Measurements from ENCODE around the gene LRRC32. TPM values are rescaled to one million over a fixed set of nuclear protein-coding genes. Genes with fewer than 3 reads are reported as not detected.

The LRRC32 gene
- total RNA-seq, 1 donor from 2014 or later = 24.4 TPM

- Mint-ChIP-seq H3K9me3 (ENCODE audit: unreplicated experiment) (peaks cover 3% of the 10 kb centered on the region), H3K27ac (ENCODE audit: unreplicated experiment) (no peak overlapping the region), H3K4me3 (ENCODE audit: unreplicated experiment) (no peak overlapping the region), H3K4me1 (ENCODE audit: low read depth, unreplicated experiment) (peaks cover 2% of the 10 kb centered on the region), H3K36me3 (ENCODE audit: low read depth, unreplicated experiment) (no peaks in the 10 kb centered on the region), H3K27me3 (ENCODE audit: low read depth, unreplicated experiment) (peaks cover 19% of the 10 kb centered on the region)
- no peaks in the 10 kb centered on the region for H3K27me3 ChIP-seq (ENCODE audit: insufficient read depth, low read length)
- FAIRE-seq = no peak
- TF ChIP-seq CTCF (IDR thresholded peaks at IDR 0.05; ENCODE audit: insufficient read depth, low read depth, low read length) (no peak), EZH2 (IDR thresholded peaks at IDR 0.05; ENCODE audit: insufficient read depth, low read length) (no peak)
- H2AFZ ChIP-seq (ENCODE audit: low read depth, low read length) = no peak overlapping the region
- no peak overlapping the region for H3K9ac ChIP-seq (ENCODE audit: low read length)
- H4K20me1 ChIP-seq (ENCODE audit: insufficient read depth, low read length) = no peaks in the 10 kb centered on the region
- no peak overlapping the region for H3K4me3 ChIP-seq (ENCODE audit: insufficient read depth, low read depth, low read length)
- H3K9me3 ChIP-seq (ENCODE audit: insufficient read depth, low read depth, low read length) = no peaks in the 10 kb centered on the region
- H3K27ac ChIP-seq (ENCODE audit: low read depth, low read length) = no peak overlapping the region
- no peaks in the 10 kb centered on the region for H3K79me2 ChIP-seq (ENCODE audit: insufficient read depth, low read length)
- H3K4me1 ChIP-seq (ENCODE audit: insufficient read depth, low read length) = peaks cover 10% of the 10 kb centered on the region
- no peaks in the 10 kb centered on the region for H3K36me3 ChIP-seq (ENCODE audit: insufficient read depth, low read length)
- H3K4me2 ChIP-seq (ENCODE audit: low read length) = no peak overlapping the region
- no peak for DNase-seq (ENCODE audit: low read depth)
Measured at GRCh38 chr11:76612226-76612625, 58.3 kb downstream of the LRRC32 start.

GRCh38 chr11:76610871-76611475, 59.6 kb downstream of the LRRC32 start:
- Histone ChIP-seq H2AFZ (ENCODE audit: low read depth, low read length) (no peak overlapping the region), H4K20me1 (ENCODE audit: insufficient read depth, low read length) (no peaks in the 10 kb centered on the region), H3K79me2 (ENCODE audit: insufficient read depth, low read length) (no peaks in the 10 kb centered on the region), H3K9ac (ENCODE audit: low read length) (no peak overlapping the region), H3K36me3 (ENCODE audit: insufficient read depth, low read length) (no peaks in the 10 kb centered on the region), H3K27ac (ENCODE audit: low read depth, low read length) (no peak overlapping the region), H3K27me3 (ENCODE audit: insufficient read depth, low read length) (no peaks in the 10 kb centered on the region), H3K4me2 (ENCODE audit: low read length) (no peak overlapping the region), H3K4me3 (ENCODE audit: insufficient read depth, low read depth, low read length) (no peak overlapping the region), H3K9me3 (ENCODE audit: insufficient read depth, low read depth, low read length) (no peaks in the 10 kb centered on the region), H3K4me1 (ENCODE audit: insufficient read depth, low read length) (peaks cover 5% of the 10 kb centered on the region)
- Mint-ChIP-seq H3K27me3 (ENCODE audit: low read depth, unreplicated experiment) (peaks cover 13% of the 10 kb centered on the region), H3K36me3 (ENCODE audit: low read depth, unreplicated experiment) (peaks cover 3% of the 10 kb centered on the region), H3K27ac (ENCODE audit: unreplicated experiment) (no peak overlapping the region), H3K4me3 (ENCODE audit: unreplicated experiment) (no peak overlapping the region), H3K4me1 (ENCODE audit: low read depth, unreplicated experiment) (peaks cover 3% of the 10 kb centered on the region), H3K9me3 (ENCODE audit: unreplicated experiment) (peaks cover 6% of the 10 kb centered on the region)
- FAIRE-seq (no peak), DNase-seq (ENCODE audit: low read depth) (no peak)
- TF ChIP-seq EZH2 (IDR thresholded peaks at IDR 0.05; ENCODE audit: insufficient read depth, low read length) (no peak), CTCF (IDR thresholded peaks at IDR 0.05; ENCODE audit: insufficient read depth, low read depth, low read length) (no peak)

- Histone ChIP-seq H3K36me3 (ENCODE audit: insufficient read depth, low read length) (no peaks in the 10 kb centered on the region), H4K20me1 (ENCODE audit: insufficient read depth, low read length) (no peaks in the 10 kb centered on the region), H3K4me1 (ENCODE audit: insufficient read depth, low read length) (no peaks in the 10 kb centered on the region), H3K79me2 (ENCODE audit: insufficient read depth, low read length) (no peaks in the 10 kb centered on the region), H3K9me3 (ENCODE audit: insufficient read depth, low read depth, low read length) (no peaks in the 10 kb centered on the region), H3K27me3 (ENCODE audit: insufficient read depth, low read length) (no peaks in the 10 kb centered on the region), H3K4me3 (ENCODE audit: insufficient read depth, low read depth, low read length) (no peak overlapping the region), H3K4me2 (ENCODE audit: low read length) (no peak overlapping the region), H3K27ac (ENCODE audit: low read depth, low read length) (no peak overlapping the region), H3K9ac (ENCODE audit: low read length) (no peak overlapping the region), H2AFZ (ENCODE audit: low read depth, low read length) (no peak overlapping the region)
- DNase-seq (ENCODE audit: low read depth) (no peak), FAIRE-seq (no peak)
- H3K27me3 Mint-ChIP-seq (ENCODE audit: low read depth, unreplicated experiment) = peaks cover 8% of the 10 kb centered on the region
- H3K36me3 Mint-ChIP-seq (ENCODE audit: low read depth, unreplicated experiment) = peaks cover 3% of the 10 kb centered on the region
- peaks cover 3% of the 10 kb centered on the region for H3K4me1 Mint-ChIP-seq (ENCODE audit: low read depth, unreplicated experiment)
- H3K27ac Mint-ChIP-seq (ENCODE audit: unreplicated experiment) = no peak overlapping the region
- no peak for TF ChIP-seq EZH2 (IDR thresholded peaks at IDR 0.05; ENCODE audit: insufficient read depth, low read length)
- TF ChIP-seq CTCF (IDR thresholded peaks at IDR 0.05; ENCODE audit: insufficient read depth, low read depth, low read length) = no peak
- H3K9me3 Mint-ChIP-seq (ENCODE audit: unreplicated experiment) = peaks cover 6% of the 10 kb centered on the region
- no peak overlapping the region for H3K4me3 Mint-ChIP-seq (ENCODE audit: unreplicated experiment)
Measured at GRCh38 chr11:76610371-76610770, 60.2 kb downstream of the LRRC32 start.

All from astrocyte (in vitro differentiated cells and primary cell).